ENCODE data around the gene OPCML. TPM values are rescaled to one million over a fixed set of nuclear protein-coding genes. Genes with fewer than 3 reads are reported as not detected.

OPCML gene
- total RNA-seq, 1 donor from 2014 or later = 1.2 TPM

GRCh38 chr11:132898021-132898420 lies 634.3 kb downstream of the OPCML start:
- DNase-seq (ENCODE audit: low read depth, low spot score) = no peak
- Mint-ChIP-seq H3K27ac (ENCODE audit: unreplicated experiment) (no peak overlapping the region), H3K4me3 (no peak overlapping the region), H3K9me3 (peaks cover 3% of the 10 kb centered on the region), H3K4me1 (peaks cover 10% of the 10 kb centered on the region), H3K36me3 (ENCODE audit: low read depth) (no peaks in the 10 kb centered on the region), H3K27me3 (ENCODE audit: low read depth) (no peaks in the 10 kb centered on the region)
- no peak for TF ChIP-seq CTCF (conservative IDR thresholded peaks at IDR 0.05)

DNA sequence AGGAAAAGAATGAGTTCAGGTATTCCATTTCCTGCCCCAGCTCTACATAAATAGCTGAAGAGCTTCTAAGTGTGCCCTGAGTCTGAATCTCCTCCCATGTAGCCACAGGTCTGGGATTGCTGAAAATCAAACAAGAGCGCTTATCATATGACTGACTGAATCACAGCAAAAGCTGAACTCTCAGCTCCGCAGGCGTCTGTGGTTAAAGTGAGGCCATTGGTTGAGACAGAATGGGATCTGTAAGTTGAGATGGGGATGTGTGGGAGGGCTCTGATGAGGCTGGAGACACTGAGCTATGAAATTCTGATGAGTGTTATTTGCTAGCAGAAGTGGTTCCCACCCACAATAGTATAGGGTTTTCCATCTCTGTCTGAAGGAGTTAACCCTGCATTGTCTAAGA lies 637.0 kb downstream of the OPCML start:
- no peak for DNase-seq (ENCODE audit: low read depth, low spot score)
- peaks cover 13% of the 10 kb centered on the region for H3K4me1 Mint-ChIP-seq
- no peak for TF ChIP-seq CTCF (conservative IDR thresholded peaks at IDR 0.05)
- H3K4me3 Mint-ChIP-seq = no peak overlapping the region
- H3K36me3 Mint-ChIP-seq (ENCODE audit: low read depth) = no peaks in the 10 kb centered on the region
- H3K9me3 Mint-ChIP-seq = peaks cover 6% of the 10 kb centered on the region
- peak overlapping the region; percentile 88 for H3K27ac Mint-ChIP-seq (ENCODE audit: unreplicated experiment)
- H3K27me3 Mint-ChIP-seq (ENCODE audit: low read depth) = no peaks in the 10 kb centered on the region

DNA sequence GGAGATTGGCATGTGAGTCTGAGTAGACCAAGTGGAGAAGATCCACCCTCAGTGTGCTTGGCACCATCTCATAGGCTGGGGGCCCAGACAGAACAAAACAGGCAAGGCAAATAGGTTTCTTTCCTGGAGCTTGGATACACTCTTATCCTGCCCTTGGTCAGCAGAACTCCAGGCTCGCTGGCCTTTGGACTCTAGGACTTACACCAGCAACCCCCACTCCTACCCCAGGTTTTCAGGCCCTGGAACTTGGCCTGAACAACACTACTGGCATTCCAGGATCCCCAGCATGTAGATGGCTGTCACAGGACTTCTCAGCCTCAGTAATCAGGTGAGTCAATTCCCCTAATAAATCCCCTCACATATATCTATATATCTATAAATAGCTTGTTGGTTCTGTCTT lies 637.7 kb downstream of the OPCML start:
- TF ChIP-seq CTCF (conservative IDR thresholded peaks at IDR 0.05) = no peak
- no peak for DNase-seq (ENCODE audit: low read depth, low spot score)
- Mint-ChIP-seq H3K9me3 (peaks cover 6% of the 10 kb centered on the region), H3K27ac (ENCODE audit: unreplicated experiment) (no peak overlapping the region), H3K4me3 (no peak overlapping the region), H3K4me1 (peaks cover 13% of the 10 kb centered on the region), H3K36me3 (ENCODE audit: low read depth) (no peaks in the 10 kb centered on the region), H3K27me3 (ENCODE audit: low read depth) (no peaks in the 10 kb centered on the region)

DNA sequence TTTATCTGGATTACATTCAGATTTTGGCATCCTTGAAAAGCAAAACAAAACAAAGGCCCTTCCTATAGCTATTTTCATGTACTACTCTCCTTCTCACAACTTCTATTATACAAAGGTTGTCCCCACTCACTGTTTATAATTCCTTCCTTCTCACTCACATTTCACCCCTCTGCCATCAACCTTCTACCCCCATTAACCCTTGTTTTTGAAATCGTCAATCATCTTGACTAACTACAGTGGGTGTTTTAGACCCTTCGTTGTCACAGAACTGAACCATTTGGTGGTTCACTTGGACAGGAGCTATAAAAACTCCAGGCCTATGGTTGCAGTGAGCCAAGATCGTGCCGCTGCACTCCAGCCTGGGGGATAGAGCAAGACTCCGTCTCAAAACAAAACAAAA lies 639.4 kb downstream of the OPCML start:
- no peak for DNase-seq (ENCODE audit: low read depth, low spot score)
- Mint-ChIP-seq H3K4me3 (no peak overlapping the region), H3K27ac (ENCODE audit: unreplicated experiment) (no peak overlapping the region)

DNA sequence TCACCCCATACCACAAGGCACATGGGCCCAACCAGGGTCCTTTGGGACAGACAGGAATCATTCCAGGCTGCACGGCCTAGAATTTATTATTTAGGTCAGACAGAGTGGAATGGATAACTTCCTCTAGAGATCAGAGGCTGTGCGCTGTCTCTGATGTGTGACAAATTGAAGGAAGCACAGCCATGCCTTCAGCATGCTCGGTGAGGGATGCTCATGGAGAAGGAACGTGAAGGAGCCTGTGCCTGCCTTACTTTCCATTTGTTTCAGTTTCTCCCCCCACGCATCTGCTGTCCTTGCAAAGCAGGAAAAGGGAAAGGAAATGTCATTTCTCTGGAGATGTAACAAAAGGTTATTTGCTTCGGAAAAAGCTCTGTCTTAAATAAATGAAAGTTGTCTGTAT lies 644.1 kb downstream of the OPCML start:
- no peak for DNase-seq (ENCODE audit: low read depth, low spot score)
- Mint-ChIP-seq H3K9me3 (peaks cover 3% of the 10 kb centered on the region), H3K4me1 (peaks cover 16% of the 10 kb centered on the region), H3K36me3 (ENCODE audit: low read depth) (no peaks in the 10 kb centered on the region), H3K4me3 (no peak overlapping the region), H3K27ac (ENCODE audit: unreplicated experiment) (no peak overlapping the region), H3K27me3 (ENCODE audit: low read depth) (no peaks in the 10 kb centered on the region)
- no peak for TF ChIP-seq CTCF (conservative IDR thresholded peaks at IDR 0.05)

More for the DNA sequence above, 639.4 kb downstream of the OPCML start:
- Mint-ChIP-seq H3K9me3 (peaks cover 6% of the 10 kb centered on the region), H3K27me3 (ENCODE audit: low read depth) (no peaks in the 10 kb centered on the region), H3K4me1 (peaks cover 4% of the 10 kb centered on the region), H3K36me3 (ENCODE audit: low read depth) (no peaks in the 10 kb centered on the region)
- no peak for TF ChIP-seq CTCF (conservative IDR thresholded peaks at IDR 0.05)

- H3K36me3 Mint-ChIP-seq (ENCODE audit: low read depth) = no peaks in the 10 kb centered on the region
- no peak overlapping the region for H3K4me3 Mint-ChIP-seq
- H3K9me3 Mint-ChIP-seq = no peaks in the 10 kb centered on the region
- peaks cover 12% of the 10 kb centered on the region for H3K4me1 Mint-ChIP-seq
- DNase-seq (ENCODE audit: low read depth, low spot score) = no peak
- no peak for TF ChIP-seq CTCF (conservative IDR thresholded peaks at IDR 0.05)
- H3K27me3 Mint-ChIP-seq (ENCODE audit: low read depth) = no peaks in the 10 kb centered on the region
- H3K27ac Mint-ChIP-seq (ENCODE audit: unreplicated experiment) = peak overlapping the region; percentile 20
Observed at GRCh38 chr11:132886335-132886734, 646.0 kb downstream of the OPCML start.

All from neural crest cell (in vitro differentiated cells).